Measurements from ENCODE around the gene MKLN1.
"Not testable (repeated sequence)": the region's sequence is repeated elsewhere in the genome, so short reads cannot be mapped to it uniquely, and the experiment has no call there.

Gene MKLN1

GRCh38 chr7:131503639-131504038 lies 176.0 kb downstream of the MKLN1 start:
- DNase-seq, result no peak

GRCh38 chr7:131504157-131504899 lies 176.7 kb downstream of the MKLN1 start:
- no peak for DNase-seq

GRCh38 chr7:131505037-131505620 lies 177.5 kb downstream of the MKLN1 start:
- not testable (repeated sequence) for DNase-seq

DNA sequence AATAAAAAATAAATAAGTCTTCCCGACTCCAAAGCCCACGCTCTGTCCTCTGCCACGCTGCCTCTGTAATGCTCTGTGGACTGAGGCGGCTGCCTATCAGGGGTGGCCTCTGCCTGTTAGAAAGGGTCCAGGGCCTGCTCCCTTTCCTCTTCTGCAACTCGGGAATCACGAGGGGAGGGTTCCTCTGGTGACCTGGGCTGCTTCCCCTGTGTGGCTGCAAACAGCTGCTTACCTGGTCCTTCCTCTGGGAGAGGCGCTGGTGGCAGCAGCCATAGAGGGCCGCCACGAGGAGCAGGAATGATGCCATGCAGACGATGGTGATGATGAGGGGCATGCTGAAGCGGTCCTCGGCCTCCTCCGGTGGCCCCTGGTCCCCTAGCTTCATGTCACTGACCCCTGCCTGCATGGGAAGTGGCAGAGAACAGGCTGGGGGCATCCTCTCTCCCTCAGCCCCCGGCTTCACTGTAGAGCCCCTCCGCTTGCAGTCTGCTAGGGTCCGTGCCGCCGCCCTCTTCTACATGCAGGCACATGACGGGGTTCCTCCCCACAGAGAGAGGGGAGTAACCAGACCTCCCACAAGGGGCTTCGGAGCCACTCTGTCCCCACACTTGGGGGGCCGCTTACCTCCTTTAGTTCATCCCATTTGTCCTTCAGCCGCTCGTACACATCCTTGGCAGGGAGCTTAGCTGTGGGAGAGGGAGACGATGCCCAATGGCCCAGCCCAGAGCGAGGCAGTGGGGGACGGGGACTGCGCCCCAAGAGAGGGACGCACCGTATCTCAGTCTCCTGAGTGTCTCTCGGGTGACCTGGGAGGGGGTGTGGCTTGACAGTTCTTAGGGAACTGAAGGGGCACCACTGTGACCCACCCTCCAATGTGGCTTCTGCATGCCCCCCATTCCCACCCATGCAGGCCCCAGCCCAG lies 178.2 kb downstream of the MKLN1 start:
- DNase-seq, result no peak

DNA sequence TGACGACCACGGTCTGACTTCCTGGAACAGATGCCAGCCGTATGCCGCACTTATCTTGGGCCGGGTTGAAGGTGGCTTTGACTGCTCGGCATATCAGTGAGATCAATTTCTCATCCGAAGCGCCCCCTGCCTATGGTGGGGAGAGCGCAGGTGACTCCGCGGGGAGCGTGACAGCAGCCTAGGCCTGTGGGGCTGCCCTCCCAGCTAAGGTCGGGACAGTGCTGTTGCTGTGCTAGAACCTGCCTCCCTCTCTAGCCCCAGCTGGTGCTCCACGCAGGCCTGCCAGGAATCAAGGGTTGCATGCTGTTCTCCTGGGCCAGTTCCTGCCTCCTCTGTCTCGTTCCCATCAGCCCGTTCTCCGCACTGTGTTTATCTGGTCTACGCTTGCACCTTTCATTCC lies 178.9 kb downstream of the MKLN1 start:
- DNase-seq, result no peak

- DNase-seq, result peak; percentile 86
Measured at GRCh38 chr7:131507592-131508331, 180.1 kb downstream of the MKLN1 start.

GRCh38 chr7:131508754-131509486 lies 181.2 kb downstream of the MKLN1 start:
- peak; percentile 45 for DNase-seq

DNA sequence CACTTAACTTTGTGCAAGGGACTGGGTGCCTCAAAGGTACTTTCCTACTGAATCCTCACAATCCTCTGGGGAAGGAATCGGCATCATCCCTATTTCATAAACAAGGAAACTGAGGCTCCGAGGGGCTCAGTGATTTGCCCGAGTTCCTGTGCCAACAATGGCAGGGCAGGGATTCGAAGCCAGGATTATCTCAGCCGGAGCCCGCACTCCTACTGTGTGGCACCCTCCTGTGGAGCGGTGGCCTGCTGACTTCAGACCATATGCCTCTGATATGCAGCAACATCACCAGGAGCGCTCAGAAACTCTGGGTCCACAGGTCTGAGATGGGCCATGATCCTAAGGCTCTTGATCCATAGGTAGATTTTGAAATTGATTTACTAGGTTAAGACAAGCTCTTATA lies 182.1 kb downstream of the MKLN1 start:
- DNase-seq, result peak; percentile 18

- DNase-seq, result no peak
Measured at GRCh38 chr7:131511071-131511470, 183.4 kb downstream of the MKLN1 start.

- DNase-seq, result no peak
Measured at GRCh38 chr7:131511774-131512535, 184.3 kb downstream of the MKLN1 start.

- DNase-seq, result peak; percentile 94
Measured at GRCh38 chr7:131513245-131514061, 185.8 kb downstream of the MKLN1 start.

- DNase-seq, result not testable (repeated sequence)
Measured at GRCh38 chr7:131515471-131515870, 187.8 kb downstream of the MKLN1 start.

DNA sequence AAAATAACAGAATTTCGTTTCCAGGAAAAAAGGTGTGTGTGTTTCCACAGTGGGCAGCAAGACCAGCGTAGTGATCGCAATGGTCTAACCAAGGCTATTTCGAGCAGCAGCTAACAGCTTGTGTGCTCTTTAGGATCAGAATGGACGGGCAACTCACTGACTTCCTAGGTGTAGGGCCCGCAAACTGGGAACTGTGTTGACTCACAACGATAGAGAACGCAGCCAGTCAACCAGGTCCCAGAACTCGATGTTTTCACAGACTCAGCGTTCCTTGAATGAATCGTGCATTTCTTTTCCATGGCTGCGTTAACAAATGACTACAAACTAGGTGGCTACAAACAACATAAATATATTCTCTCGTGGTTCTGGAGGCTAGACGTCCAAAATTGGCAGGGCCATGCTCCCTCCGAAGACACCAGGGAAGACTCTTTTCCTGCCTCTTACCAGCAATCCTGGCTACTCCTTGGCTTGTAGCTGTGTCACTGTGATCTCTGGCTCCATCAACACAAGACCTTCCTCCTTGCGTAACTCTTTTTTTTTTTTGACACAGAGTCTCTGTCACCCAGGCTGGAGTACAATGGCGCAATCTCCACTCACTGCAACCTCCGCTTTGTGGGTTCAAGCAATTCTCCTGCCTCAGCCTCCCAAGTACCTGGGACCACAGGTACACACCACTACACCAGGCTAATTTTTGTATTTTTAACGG lies 189.7 kb downstream of the MKLN1 start:
- no peak for DNase-seq

DNA sequence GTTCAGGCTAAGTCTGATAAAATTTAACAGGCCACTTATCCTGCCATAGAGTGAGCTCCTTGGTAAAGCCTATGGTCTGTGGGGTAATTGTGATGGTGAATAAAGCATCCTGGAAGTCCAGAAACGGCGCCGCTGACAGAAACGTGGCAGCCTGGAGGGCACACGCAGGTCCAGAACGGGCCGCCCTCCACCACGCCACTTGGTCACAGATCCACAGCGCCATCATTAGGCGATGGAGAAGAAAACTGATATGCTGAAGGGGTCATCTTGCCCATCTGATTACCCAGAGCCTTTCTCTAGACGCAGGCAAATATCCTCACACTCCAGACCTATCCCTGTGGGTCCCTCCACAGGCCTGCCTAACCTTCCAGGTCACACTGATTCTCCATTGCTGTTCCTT lies 190.9 kb downstream of the MKLN1 start:
- DNase-seq, result no peak

DNA sequence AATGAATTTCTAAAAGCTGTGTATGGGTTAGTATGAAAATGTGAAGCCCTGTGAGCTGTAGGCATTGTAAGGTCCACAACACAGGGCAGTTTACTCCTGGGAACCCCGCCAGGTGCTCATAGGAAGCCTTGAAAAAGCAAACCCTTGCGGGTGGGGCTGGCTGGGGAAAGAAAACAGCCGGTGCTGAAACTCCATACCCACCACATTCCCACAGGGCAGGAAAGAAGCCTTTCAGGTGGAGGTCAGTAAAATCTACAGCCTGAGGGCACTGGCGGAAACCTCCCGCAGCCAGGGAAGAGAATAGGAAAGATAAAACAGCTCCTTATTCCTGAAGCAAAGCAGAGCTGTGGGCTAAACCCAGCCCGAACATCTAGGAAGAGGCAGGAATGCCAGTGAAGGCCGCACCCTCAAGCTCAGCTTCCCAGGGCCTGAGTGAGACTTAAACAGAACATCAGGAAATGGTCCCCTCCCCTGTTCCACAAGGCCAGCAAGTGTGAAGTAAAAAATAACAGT lies 194.0 kb downstream of the MKLN1 start:
- DNase-seq, result peak; percentile 92

DNA sequence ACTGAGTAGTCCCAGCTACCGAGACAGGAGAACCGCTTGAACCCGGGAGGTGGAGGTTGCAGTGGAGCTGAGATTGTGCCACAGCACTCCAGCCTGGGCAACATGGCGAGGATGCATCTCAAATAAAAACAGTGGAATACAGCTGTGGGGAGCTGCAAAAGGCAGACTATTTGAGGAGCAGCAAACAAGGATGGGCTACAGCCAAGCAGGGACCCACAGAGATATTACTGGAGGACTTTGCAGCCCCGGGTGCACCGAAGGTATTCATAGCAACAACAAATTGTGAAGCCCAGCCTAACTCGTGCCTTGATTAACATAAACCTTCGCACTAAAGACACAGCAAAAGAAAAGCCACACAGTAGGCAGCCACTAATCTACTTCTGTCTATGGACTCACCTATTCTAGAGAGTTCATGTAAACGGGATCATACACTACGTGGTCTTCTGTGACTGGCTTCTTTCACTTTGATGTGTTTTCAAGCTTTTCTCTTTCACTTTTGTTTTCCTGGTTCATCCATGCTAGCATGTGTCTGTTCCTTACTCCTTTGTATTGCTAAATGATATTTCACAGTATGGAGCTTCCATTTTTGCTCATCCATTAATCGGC lies 194.8 kb downstream of the MKLN1 start:
- no peak for DNase-seq

DNA sequence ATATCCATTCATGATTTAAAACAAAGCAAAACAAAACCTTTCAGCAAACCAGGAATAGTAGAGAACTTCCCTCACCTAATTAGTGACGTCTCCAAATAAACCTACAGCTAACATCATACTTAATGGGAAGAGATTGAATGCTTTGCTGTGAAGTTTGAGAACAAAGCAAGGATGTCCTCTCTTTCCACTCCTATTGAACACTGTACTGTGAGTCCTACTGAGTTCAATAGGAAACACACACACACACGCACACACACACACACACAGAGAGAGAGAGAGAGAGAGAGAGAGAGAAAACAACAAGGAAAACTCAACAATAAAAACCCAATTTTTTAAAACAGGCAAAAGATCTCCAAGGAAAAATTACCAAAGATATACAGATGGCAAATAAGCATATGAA lies 196.4 kb downstream of the MKLN1 start:
- DNase-seq, result no peak

- DNase-seq, result no peak
Measured at GRCh38 chr7:131524703-131525102, 197.0 kb downstream of the MKLN1 start.

GRCh38 chr7:131525820-131526219 lies 198.1 kb downstream of the MKLN1 start:
- peak; percentile 20 for DNase-seq

All from NCI-H69 (cell line).